Stimulated activated naive B cell treated with anti-CD40 and anti-IgM and Interleukin-4, amounts not matched to agents 10 μg/mL and 1 μg/mL and 100 μg/mL, for 72 hours (primary cell): ENCODE data around the gene SLC8A2.

ENCODE experiments used
- ATAC-seq, 2 donors: fragments of 150-1000 bp; cut with Tn5 transposase; replicated peaks; 2 replicates each; pipeline ENCODE4 v1.10.0; 2021; ENCODE audit warnings: moderate library complexity in 1 of 2
- DNase-seq: peaks from one replicate; pipeline ENCODE4 v3.0.0; 2021
- H3K27ac Mint-ChIP-seq: one replicate; pipeline ENCODE4 v1.8.0; 2022; ENCODE audit warnings: mild to moderate bottlenecking, mixed read lengths
- H3K27me3 Mint-ChIP-seq, 2 donors: one replicate each; pipeline ENCODE4 v1.8.0; 2022; ENCODE audit warnings: mixed read lengths in 2 of 2
- H3K36me3 Mint-ChIP-seq, 2 donors: one replicate each; pipeline ENCODE4 v1.8.0; 2022; ENCODE audit warnings: mixed read lengths in 2 of 2, mild to moderate bottlenecking in 1 of 2
- H3K4me1 Mint-ChIP-seq, 2 donors: one replicate each; pipeline ENCODE4 v1.8.0; 2022; ENCODE audit warnings: mixed read lengths in 2 of 2, mild to moderate bottlenecking in 1 of 2
- H3K4me3 Mint-ChIP-seq, 2 donors: one replicate each; pipeline ENCODE4 v1.8.0; 2022; ENCODE audit warnings: mild to moderate bottlenecking in 2 of 2, mixed read lengths in 2 of 2, moderate library complexity in 1 of 2
- H3K9me3 Mint-ChIP-seq, 2 donors: one replicate each; pipeline ENCODE4 v1.8.0; 2022; ENCODE audit warnings: mixed read lengths in 2 of 2, mild to moderate bottlenecking in 1 of 2

Gene SLC8A2

GRCh38 chr19:47469363-47469700, 2.4 kb downstream of the SLC8A2 start:
- H3K27me3 Mint-ChIP-seq: peaks cover 77 to 87% of the 10 kb centered on the region in 2 donors
- peaks cover 13 to 25% of the 10 kb centered on the region in 2 donors for H3K4me1 Mint-ChIP-seq
- no peak for DNase-seq
- no peaks in the 10 kb centered on the region for H3K9me3 Mint-ChIP-seq
- no peaks in the 10 kb centered on the region for H3K36me3 Mint-ChIP-seq
- no peak for ATAC-seq
- no peak overlapping the region for H3K4me3 Mint-ChIP-seq
- no peak overlapping the region for H3K27ac Mint-ChIP-seq

- DNase-seq (no peak), ATAC-seq (no peak)
- Mint-ChIP-seq H3K36me3 (no peaks in the 10 kb centered on the region), H3K4me1 (peaks cover 13 to 25% of the 10 kb centered on the region in 2 donors), H3K27me3 (peaks cover 72 to 90% of the 10 kb centered on the region in 2 donors), H3K27ac (no peak overlapping the region), H3K9me3 (no peaks in the 10 kb centered on the region), H3K4me3 (no peak overlapping the region)
Observed at GRCh38 chr19:47467914-47468313, 3.8 kb downstream of the SLC8A2 start.

- no peaks in the 10 kb centered on the region for H3K36me3 Mint-ChIP-seq
- no peak for ATAC-seq
- no peak overlapping the region for H3K27ac Mint-ChIP-seq
- H3K4me3 Mint-ChIP-seq: no peak overlapping the region
- no peak for DNase-seq
- H3K9me3 Mint-ChIP-seq: no peaks in the 10 kb centered on the region
- H3K27me3 Mint-ChIP-seq: peaks cover 56 to 78% of the 10 kb centered on the region in 2 donors
- peaks cover 9 to 17% of the 10 kb centered on the region in 2 donors for H3K4me1 Mint-ChIP-seq
Observed at GRCh38 chr19:47465957-47466356, 5.7 kb downstream of the SLC8A2 start.

- no peaks in the 10 kb centered on the region for H3K36me3 Mint-ChIP-seq
- no peak overlapping the region for H3K4me3 Mint-ChIP-seq
- H3K27me3 Mint-ChIP-seq: peaks cover 45 to 67% of the 10 kb centered on the region in 2 donors
- peaks cover 3 to 11% of the 10 kb centered on the region in 2 donors for H3K4me1 Mint-ChIP-seq
- H3K9me3 Mint-ChIP-seq: no peaks in the 10 kb centered on the region
- no peak overlapping the region for H3K27ac Mint-ChIP-seq
- ATAC-seq: no peak
- DNase-seq: no peak
Observed at GRCh38 chr19:47464675-47465419, 6.8 kb downstream of the SLC8A2 start.

- peaks cover 23 to 38% of the 10 kb centered on the region in 2 donors for H3K27me3 Mint-ChIP-seq
- no peak for ATAC-seq
Observed at GRCh38 chr19:47461876-47462275, 9.8 kb downstream of the SLC8A2 start.

GRCh38 chr19:47459477-47459876, 12.2 kb downstream of the SLC8A2 start:
- H3K27ac Mint-ChIP-seq: no peak overlapping the region
- DNase-seq (no peak), ATAC-seq (no peak)
- H3K27me3 Mint-ChIP-seq: peaks cover 24 to 36% of the 10 kb centered on the region in 2 donors
- peaks cover 0 to 1% of the 10 kb centered on the region in 2 donors for H3K36me3 Mint-ChIP-seq
- no peaks in the 10 kb centered on the region for H3K4me1 Mint-ChIP-seq
- H3K9me3 Mint-ChIP-seq: peaks cover 6 to 9% of the 10 kb centered on the region in 2 donors
- no peak overlapping the region for H3K4me3 Mint-ChIP-seq

More at GRCh38 chr19:47461876-47462275, 9.8 kb downstream of the SLC8A2 start:
- H3K4me3 Mint-ChIP-seq: no peak overlapping the region
- no peaks in the 10 kb centered on the region for H3K4me1 Mint-ChIP-seq
- H3K36me3 Mint-ChIP-seq: peaks cover 0 to 1% of the 10 kb centered on the region in 2 donors
- no peak for DNase-seq
- H3K9me3 Mint-ChIP-seq: no peaks in the 10 kb centered on the region
- H3K27ac Mint-ChIP-seq: no peak overlapping the region

- Mint-ChIP-seq H3K4me1 (no peaks in the 10 kb centered on the region), H3K4me3 (no peak overlapping the region), H3K27ac (no peak overlapping the region), H3K9me3 (peaks cover 6 to 9% of the 10 kb centered on the region in 2 donors), H3K36me3 (peaks cover 0 to 1% of the 10 kb centered on the region in 2 donors), H3K27me3 (peaks cover 27 to 34% of the 10 kb centered on the region in 2 donors)
- ATAC-seq (no peak), DNase-seq (no peak)
Observed at GRCh38 chr19:47458672-47459071, 13.0 kb downstream of the SLC8A2 start.

- DNase-seq: no peak
- H3K36me3 Mint-ChIP-seq: peaks cover 0 to 1% of the 10 kb centered on the region in 2 donors
- ATAC-seq: no peak
- H3K4me3 Mint-ChIP-seq: no peak overlapping the region
- peaks cover 6 to 9% of the 10 kb centered on the region in 2 donors for H3K9me3 Mint-ChIP-seq
- H3K4me1 Mint-ChIP-seq: no peaks in the 10 kb centered on the region
- H3K27me3 Mint-ChIP-seq: peaks cover 28 to 29% of the 10 kb centered on the region in 2 donors
- no peak overlapping the region for H3K27ac Mint-ChIP-seq
Observed at GRCh38 chr19:47456721-47457474, 14.8 kb downstream of the SLC8A2 start.

- DNase-seq (no peak), ATAC-seq (no peak)
- Mint-ChIP-seq H3K9me3 (peaks cover 10 to 12% of the 10 kb centered on the region in 2 donors), H3K4me3 (no peak overlapping the region), H3K27ac (no peak overlapping the region), H3K27me3 (peaks cover 64 to 66% of the 10 kb centered on the region in 2 donors), H3K36me3 (peaks cover 6 to 8% of the 10 kb centered on the region in 2 donors), H3K4me1 (peaks cover 13 to 22% of the 10 kb centered on the region in 2 donors)
Observed at GRCh38 chr19:47450478-47450877, 21.2 kb downstream of the SLC8A2 start.

- peaks cover 6 to 7% of the 10 kb centered on the region in 2 donors for H3K9me3 Mint-ChIP-seq
- ATAC-seq: no peak
- no peak overlapping the region for H3K4me3 Mint-ChIP-seq
- DNase-seq: no peak
- H3K27me3 Mint-ChIP-seq: peaks cover 69 to 73% of the 10 kb centered on the region in 2 donors
- peaks cover 6 to 8% of the 10 kb centered on the region in 2 donors for H3K36me3 Mint-ChIP-seq
- H3K27ac Mint-ChIP-seq: no peak overlapping the region
- peaks cover 21 to 32% of the 10 kb centered on the region in 2 donors for H3K4me1 Mint-ChIP-seq
Observed at GRCh38 chr19:47448360-47448727, 23.3 kb downstream of the SLC8A2 start.

- Mint-ChIP-seq H3K27ac (no peak overlapping the region), H3K36me3 (peaks cover 6 to 8% of the 10 kb centered on the region in 2 donors), H3K9me3 (peaks cover 6 to 7% of the 10 kb centered on the region in 2 donors), H3K4me3 (peak overlapping the region; percentile 18 to 28), H3K4me1 (peaks cover 21 to 32% of the 10 kb centered on the region in 2 donors), H3K27me3 (peaks cover 76 to 79% of the 10 kb centered on the region in 2 donors)
- peak; percentile 37 for DNase-seq
- ATAC-seq: peak; percentile 64 to 70
Observed at GRCh38 chr19:47447470-47448359, 24.0 kb downstream of the SLC8A2 start.

- DNase-seq (no peak), ATAC-seq (peak; percentile 18 to 35)
- peaks cover 6 to 8% of the 10 kb centered on the region in 2 donors for H3K36me3 Mint-ChIP-seq
- H3K4me1 Mint-ChIP-seq: peaks cover 21 to 32% of the 10 kb centered on the region in 2 donors
- H3K4me3 Mint-ChIP-seq: peak overlapping the region; percentile 18 to 28
- no peak overlapping the region for H3K27ac Mint-ChIP-seq
- H3K9me3 Mint-ChIP-seq: peaks cover 6 to 7% of the 10 kb centered on the region in 2 donors
- H3K27me3 Mint-ChIP-seq: peaks cover 79 to 87% of the 10 kb centered on the region in 2 donors
Observed at GRCh38 chr19:47446534-47447469, 24.9 kb downstream of the SLC8A2 start.

GRCh38 chr19:47445937-47446402, 25.7 kb downstream of the SLC8A2 start:
- Mint-ChIP-seq H3K27me3 (peaks cover 81 to 93% of the 10 kb centered on the region in 2 donors), H3K9me3 (peaks cover 6 to 7% of the 10 kb centered on the region in 2 donors), H3K36me3 (peaks cover 6 to 8% of the 10 kb centered on the region in 2 donors), H3K27ac (no peak overlapping the region), H3K4me3 (peak overlapping the region; percentile 22 to 72), H3K4me1 (peaks cover 21 to 32% of the 10 kb centered on the region in 2 donors)
- DNase-seq: peak; percentile 24
- peak; percentile 20 to 43 for ATAC-seq
